HG03378 (cell line): ENCODE results near the gene ADGRF5.
"Not testable (repeated sequence)": the region's sequence is repeated elsewhere in the genome, so short reads cannot be mapped to it uniquely, and the experiment has no call there.

Source experiments
- ATAC-seq: cut with Tn5 transposase; IDR thresholded peaks from one replicate; pipeline ENCODE4 v1.9.1; 2021; ENCODE audit warnings: mild to moderate bottlenecking, moderate library complexity; ENCODE audit not compliant: unreplicated experiment

Gene ADGRF5

GRCh38 chr6:46834257-46834916 is 87.4 kb downstream of the ADGRF5 start:
- not testable (repeated sequence) for ATAC-seq

GRCh38 chr6:46832816-46833215 is 88.9 kb downstream of the ADGRF5 start:
- ATAC-seq = no peak

GRCh38 chr6:46828939-46829338 is 92.8 kb downstream of the ADGRF5 start:
- ATAC-seq = no peak

GRCh38 chr6:46821458-46821881 is 100.3 kb downstream of the ADGRF5 start:
- ATAC-seq = no peak

DNA sequence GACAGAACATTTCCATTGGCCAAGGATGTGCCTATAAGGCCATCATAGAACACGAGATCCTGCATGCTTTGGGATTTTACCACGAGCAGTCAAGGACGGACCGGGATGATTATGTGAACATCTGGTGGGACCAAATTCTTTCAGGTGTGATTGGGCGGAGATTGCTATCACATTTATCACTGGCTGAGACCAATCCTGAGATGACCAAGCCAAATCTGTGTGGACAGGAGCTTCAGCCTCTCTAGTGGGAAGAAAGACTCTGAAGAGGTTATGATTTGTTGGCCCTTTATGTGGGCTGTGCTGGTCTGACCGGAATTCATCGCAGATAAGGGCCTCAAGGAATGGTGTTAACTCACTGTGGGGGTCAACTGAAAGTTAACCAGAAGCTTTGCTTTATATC is 102.2 kb downstream of the ADGRF5 start:
- no peak for ATAC-seq

DNA sequence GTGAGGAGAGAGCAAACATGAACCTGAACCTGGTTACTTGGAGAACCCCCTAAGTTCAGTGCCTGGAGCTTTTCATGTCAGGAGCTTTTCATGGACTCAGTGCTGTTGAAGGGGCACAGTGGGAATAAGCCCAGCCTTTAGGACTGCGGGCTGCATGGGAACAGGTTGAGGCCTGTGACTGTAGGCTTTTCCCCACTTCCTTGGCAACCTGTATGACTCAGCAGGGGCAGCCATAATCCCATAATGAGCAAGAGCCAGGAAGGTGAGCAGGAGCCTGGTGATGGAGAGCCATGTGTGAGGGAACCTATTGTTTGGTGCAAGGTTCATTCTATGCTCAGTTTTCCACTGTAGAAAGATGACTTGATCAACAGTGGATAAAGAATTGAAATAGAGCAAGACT is 105.1 kb downstream of the ADGRF5 start:
- ATAC-seq = no peak

- ATAC-seq = no peak
These were observed 106.6 kb downstream of the ADGRF5 start for GRCh38 chr6:46815130-46815529.

GRCh38 chr6:46808806-46809205 is 112.9 kb downstream of the ADGRF5 start:
- no peak for ATAC-seq
